ENCODE data around the gene CPXM1. TPM values are rescaled to one million over a fixed set of nuclear protein-coding genes. Genes with fewer than 3 reads are reported as not detected.
A peak's percentile ranks its signal among the peaks of the same experiment; 100 is the strongest.

CPXM1 gene
- total and polyA plus RNA-seq, 9 of the 15 experiments (the other 6 are each of a cell fraction or from before 2014, with no cell fraction given), result 0.04 to 1.1 (median 0.37) TPM; not detected in 2

DNA sequence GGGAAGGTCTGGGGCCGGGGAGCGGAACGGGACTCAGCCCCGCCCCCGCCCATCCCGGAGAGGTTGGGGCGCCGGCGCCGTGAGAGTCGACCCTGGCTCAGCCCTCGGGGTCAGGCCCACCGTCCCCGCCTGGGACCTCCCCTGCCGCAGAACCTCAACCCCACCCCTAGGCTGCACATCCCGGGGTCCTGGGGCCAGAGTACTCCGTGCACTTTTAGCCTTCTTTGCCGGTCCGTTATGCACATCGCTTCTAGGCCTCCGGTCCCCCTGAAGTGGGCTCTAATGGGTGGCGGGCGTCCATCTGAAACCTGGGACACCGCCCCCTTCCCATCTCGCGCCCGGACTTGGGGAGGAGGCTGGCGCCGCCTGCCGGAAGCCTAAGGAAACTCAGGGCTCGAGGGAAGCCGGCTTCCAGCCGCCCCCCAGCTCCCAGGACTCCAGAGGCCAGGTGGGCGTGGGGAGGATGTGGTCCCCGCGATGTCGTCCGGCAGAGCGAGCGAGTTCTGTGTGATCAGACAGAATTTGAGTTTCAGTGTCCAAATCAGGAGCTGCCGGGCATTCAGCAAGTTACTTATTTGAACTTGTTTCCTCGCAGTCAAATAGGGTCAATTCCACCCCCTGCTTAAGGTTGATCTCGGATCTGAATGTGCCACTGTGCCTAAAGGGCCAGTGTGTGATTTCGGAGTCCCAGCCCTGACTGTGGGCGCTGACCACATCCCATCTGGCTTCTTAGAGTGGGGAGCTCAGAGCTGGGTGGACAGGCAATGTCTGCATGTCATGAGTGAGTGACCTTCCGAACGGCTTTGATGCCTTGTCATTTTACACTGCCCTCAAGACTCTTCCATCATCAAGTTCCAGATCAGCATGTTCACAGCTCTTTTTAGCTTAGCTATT lies 47.6 kb downstream of the CPXM1 start (continued):
- TF ChIP-seq, protein P1, sequence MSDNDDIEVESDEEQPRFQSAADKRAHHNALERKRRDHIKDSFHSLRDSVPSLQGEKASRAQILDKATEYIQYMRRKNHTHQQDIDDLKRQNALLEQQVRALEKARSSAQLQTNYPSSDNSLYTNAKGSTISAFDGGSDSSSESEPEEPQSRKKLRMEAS (CRISPR knock-in tag; IDR thresholded peaks at IDR 0.05), result no peak
- peak in 1 of 2 experiments; percentile 45; a peak in 2 of 4 replicates for TF ChIP-seq RAD21 (CRISPR knock-in tag; conservative IDR thresholded peaks at IDR 0.05 in 1 of 2, IDR thresholded peaks at IDR 0.05 in 1 of 2)
- TF ChIP-seq SRSF3 (IDR thresholded peaks at IDR 0.05; ENCODE audit: insufficient read depth, low read length), result no peak
- TF ChIP-seq NONO (IDR thresholded peaks at IDR 0.05; ENCODE audit: low read depth in 2 of 2, low read length in 1 of 2), result no peak
- no peak for TF ChIP-seq KAT7 (CRISPR knock-in tag; IDR thresholded peaks at IDR 0.05; ENCODE audit: borderline replicate concordance)
- TF ChIP-seq NFIX (CRISPR knock-in tag; IDR thresholded peaks at IDR 0.05; ENCODE audit: low read depth), result no peak
- no peak for TF ChIP-seq ZNF133 (CRISPR knock-in tag; IDR thresholded peaks at IDR 0.05)
- TF ChIP-seq XRCC4 (IDR thresholded peaks at IDR 0.05; ENCODE audit: extremely low read depth, insufficient read depth, insufficient read length), result no peak
- TF ChIP-seq STAT5B (CRISPR knock-in tag; IDR thresholded peaks at IDR 0.05), result no peak
- TF ChIP-seq USF1 (CRISPR knock-in tag; IDR thresholded peaks at IDR 0.05), result no peak
- TF ChIP-seq PHF8 (IDR thresholded peaks at IDR 0.05; ENCODE audit: borderline replicate concordance, low read length), result peak; percentile 8; the same call in 1 of the 2 replicates
- no peak for TF ChIP-seq TFAP4 (CRISPR knock-in tag; IDR thresholded peaks at IDR 0.05; ENCODE audit: borderline replicate concordance)
- no peak for TF ChIP-seq KDM4B (IDR thresholded peaks at IDR 0.05; ENCODE audit: borderline replicate concordance in 2 of 2, low read depth in 1 of 2)
- no peak for TF ChIP-seq ZNF586 (CRISPR knock-in tag; conservative IDR thresholded peaks at IDR 0.05)
- TF ChIP-seq NFE2 (IDR thresholded peaks at IDR 0.05; ENCODE audit: low read depth), result no peak
- no peak for TF ChIP-seq DDX20 (tag; IDR thresholded peaks at IDR 0.05; ENCODE audit: low read depth)
- no peak for TF ChIP-seq TBP (optimal IDR thresholded peaks at IDR 0.05; ENCODE audit: low read depth, low read length)
- TF ChIP-seq ZNF274 (IDR thresholded peaks at IDR 0.05; ENCODE audit: borderline replicate concordance, low read depth, low read length), result no peak
- TF ChIP-seq HNRNPL (IDR thresholded peaks at IDR 0.05; ENCODE audit: low read depth, low read length), result no peak
- TF ChIP-seq NFRKB (IDR thresholded peaks at IDR 0.05; ENCODE audit: low read depth), result no peak
- no peak for TF ChIP-seq ZNF707 (CRISPR knock-in tag; conservative IDR thresholded peaks at IDR 0.05)
- TF ChIP-seq, protein P2, sequence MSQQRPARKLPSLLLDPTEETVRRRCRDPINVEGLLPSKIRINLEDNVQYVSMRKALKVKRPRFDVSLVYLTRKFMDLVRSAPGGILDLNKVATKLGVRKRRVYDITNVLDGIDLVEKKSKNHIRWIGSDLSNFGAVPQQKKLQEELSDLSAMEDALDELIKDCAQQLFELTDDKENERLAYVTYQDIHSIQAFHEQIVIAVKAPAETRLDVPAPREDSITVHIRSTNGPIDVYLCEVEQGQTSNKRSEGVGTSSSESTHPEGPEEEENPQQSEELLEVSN (IDR thresholded peaks at IDR 0.05; ENCODE audit: borderline replicate concordance in 1 of 2, extremely low read depth in 1 of 2, insufficient read depth in 1 of 2, insufficient read length in 1 of 2, low read depth in 1 of 2, low read length in 1 of 2, poor library complexity in 1 of 2, severe bottlenecking in 1 of 2), result no peak

Data from K562 (cell line).